ENCODE data around the gene YBEY. TPM values are rescaled to one million over a fixed set of nuclear protein-coding genes. Genes with fewer than 3 reads are reported as not detected.

Gene YBEY
- total and polyA plus RNA-seq, 2 of the 13 experiments (the other 11 are each of a cell fraction or from before 2014, with no cell fraction given): 6.5 to 8.9 TPM

DNA sequence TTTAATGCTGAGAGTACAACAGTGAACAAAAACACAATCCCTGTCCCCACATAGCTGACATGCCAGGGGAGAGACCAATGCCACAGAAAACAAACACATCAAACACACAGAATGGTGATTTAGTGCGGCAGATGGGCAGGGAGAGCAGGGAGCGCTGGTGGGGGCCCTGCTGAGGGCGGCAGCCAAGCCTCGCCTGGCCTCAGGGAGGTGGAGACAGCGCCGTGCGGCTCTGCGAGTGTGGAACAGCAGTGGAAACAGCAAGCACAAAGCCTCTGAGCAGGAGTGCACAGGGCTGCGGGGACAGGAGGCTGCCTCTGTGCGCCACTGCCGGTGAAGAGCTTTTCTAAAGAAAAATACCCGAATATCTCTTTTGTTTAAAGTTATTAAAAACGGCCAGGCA is 17.8 kb upstream of the YBEY start (continued):
- TF ChIP-seq ZMAT3 (CRISPR knock-in tag; conservative IDR thresholded peaks at IDR 0.05) (no peak), HDAC2 (CRISPR knock-in tag; IDR thresholded peaks at IDR 0.05) (no peak)

- WGBS (ENCODE audit: low lambda C conversion rate): 96% methylated on average over 9 of the region's 10 CpGs
- no peaks in the 10 kb centered on the region for H4K20me1 ChIP-seq (ENCODE audit: insufficient read depth, low read length)
- H3K9me3 ChIP-seq (ENCODE audit: low read length): no peaks in the 10 kb centered on the region
- H3K4me3 ChIP-seq (replicated peaks in 1 of 3; ENCODE audit: insufficient read depth in 1 of 3, low read depth in 2 of 3, low read length in 3 of 3): no peak overlapping the region
- H3K27me3 ChIP-seq (ENCODE audit: control insufficient read depth in 1 of 2, insufficient read depth in 2 of 2, low read length in 2 of 2): no peaks in the 10 kb centered on the region
- no peak overlapping the region for H3K9ac ChIP-seq (ENCODE audit: insufficient read depth, low read depth, low read length)
- H3K79me2 ChIP-seq (ENCODE audit: insufficient read depth, low read length): no peaks in the 10 kb centered on the region
- POLR2A ChIA-PET: no interaction called here
- FAIRE-seq: no peak
- no peak overlapping the region for H3K27ac ChIP-seq (ENCODE audit: extremely low read length, insufficient read depth, low read length)
- H3K4me1 ChIP-seq (ENCODE audit: insufficient read depth, low read length): no peaks in the 10 kb centered on the region
- TSS peak; percentile 39 for BruUV-seq (replicated peaks)
- TF ChIP-seq AGO2 (optimal IDR thresholded peaks at IDR 0.05; ENCODE audit: low read depth, low read length): peak; percentile 44
- TF ChIP-seq ZBTB33 (CRISPR knock-in tag; IDR thresholded peaks at IDR 0.05): peak; percentile 79
- no peak for TF ChIP-seq ZC3H13 (CRISPR knock-in tag; IDR thresholded peaks at IDR 0.05)
- no peak for TF ChIP-seq ZBTB7B (CRISPR knock-in tag; IDR thresholded peaks at IDR 0.05)
- TF ChIP-seq FOSL2 (CRISPR knock-in tag; IDR thresholded peaks at IDR 0.05): 0 out of 2 replicates have a peak, but pooled peaks have one; percentile 33
- peak; percentile 23 for TF ChIP-seq ZNF687 (CRISPR knock-in tag; IDR thresholded peaks at IDR 0.05)
- peaks cover 43 to 88% of the 10 kb centered on the region in 2 experiments for H3K36me3 ChIP-seq (replicated peaks in 1 of 2; ENCODE audit: control insufficient read depth in 1 of 2, insufficient read depth in 2 of 2, low read length in 2 of 2)
- ATAC-seq: peak; percentile 28; the same call in 1 of the 3 replicates
- H3K4me2 ChIP-seq (ENCODE audit: low read depth, low read length): no peak overlapping the region
- CTCF ChIA-PET (ENCODE audit: low intra/inter-chr PET ratio, low total read pairs): no interaction called here
- DNase-seq (ENCODE audit: low spot score): no peak
- in situ Hi-C loops (cut with HindIII; ENCODE audit: extremely low pct_ligation_motif_present, low pct_unique_long_range_greater_than_20kb) (no loop called here), intact Hi-C loops (cut with micrococcal nuclease; ENCODE audit: unreplicated experiment) (no loop called here)
- H2AFZ ChIP-seq (ENCODE audit: low read length): no peak overlapping the region
Observed at GRCh38 chr21:46269466-46269865, 16.7 kb upstream of the YBEY start.
